NCI-H128 (cell line): ENCODE data around the gene FXYD6.

ENCODE experiments used
- DNase-seq: peaks from one replicate; lab custom pipeline; 2025; ENCODE audit not compliant: unreplicated experiment; lab: John Stamatoyannopoulos, UW

Gene FXYD6

GRCh38 chr11:117910941-117911655 lies 34.6 kb upstream of the FXYD6 start:
- DNase-seq, result no peak

- no peak for DNase-seq
These were observed 34.1 kb upstream of the FXYD6 start for GRCh38 chr11:117910525-117910924.

GRCh38 chr11:117909611-117910382 lies 33.3 kb upstream of the FXYD6 start:
- no peak for DNase-seq

GRCh38 chr11:117908959-117909610 lies 32.6 kb upstream of the FXYD6 start:
- no peak for DNase-seq

- DNase-seq, result no peak
These were observed 31.8 kb upstream of the FXYD6 start for GRCh38 chr11:117908109-117908895.

- DNase-seq, result peak; percentile 32
These were observed 31.0 kb upstream of the FXYD6 start for GRCh38 chr11:117907276-117908108.

GRCh38 chr11:117906710-117907109 lies 30.3 kb upstream of the FXYD6 start:
- no peak for DNase-seq

- no peak for DNase-seq
These were observed 29.7 kb upstream of the FXYD6 start for GRCh38 chr11:117906126-117906525.

GRCh38 chr11:117905524-117905923 lies 29.1 kb upstream of the FXYD6 start:
- no peak for DNase-seq

GRCh38 chr11:117903505-117904382 lies 27.3 kb upstream of the FXYD6 start:
- DNase-seq, result no peak

GRCh38 chr11:117902001-117902845 lies 25.8 kb upstream of the FXYD6 start:
- no peak for DNase-seq

- no peak for DNase-seq
These were observed 25.1 kb upstream of the FXYD6 start for GRCh38 chr11:117901601-117902000.

GRCh38 chr11:117900720-117901440 lies 24.4 kb upstream of the FXYD6 start:
- no peak for DNase-seq

- no peak for DNase-seq
These were observed 23.7 kb upstream of the FXYD6 start for GRCh38 chr11:117900121-117900648.

- no peak for DNase-seq
These were observed 21.6 kb upstream of the FXYD6 start for GRCh38 chr11:117898059-117898458.

GRCh38 chr11:117892651-117893050 lies 16.2 kb upstream of the FXYD6 start:
- no peak for DNase-seq

GRCh38 chr11:117891362-117891761 lies 14.9 kb upstream of the FXYD6 start:
- DNase-seq, result no peak
